HFF-Myc (cell line): ENCODE data around the gene FMNL3.

Experiments
- DNase-seq: peaks from one replicate; pipeline ENCODE4 v3.0.0-alpha.2; 2011; ENCODE audit warnings: low read depth; ENCODE audit errors: extremely low read depth
- H3K4me3 ChIP-seq: replicated peaks from 2 replicates; pipeline ENCODE4 v1.5.1; 2011; ENCODE audit warnings: low read depth, mild to moderate bottlenecking, control low read depth, low read length
- CTCF ChIP-seq: IDR thresholded peaks from 2 replicates; pipeline ENCODE4 v1.5.1; 2012; ENCODE audit warnings: mild to moderate bottlenecking, low read depth, low read length, control low read depth; ENCODE audit errors: missing control alignments

FMNL3 gene

GRCh38 chr12:49636979-49637755, 70.0 kb downstream of the FMNL3 start:
- peak; percentile 36 for DNase-seq
- no peak overlapping the region for H3K4me3 ChIP-seq
- TF ChIP-seq CTCF = peak; percentile 79

GRCh38 chr12:49636574-49636973, 70.6 kb downstream of the FMNL3 start:
- DNase-seq = no peak
- TF ChIP-seq CTCF = no peak
- no peak overlapping the region for H3K4me3 ChIP-seq

- no peak for TF ChIP-seq CTCF
- DNase-seq = no peak
- H3K4me3 ChIP-seq = no peak overlapping the region
Measured at GRCh38 chr12:49635656-49636055, 71.5 kb downstream of the FMNL3 start.

- TF ChIP-seq CTCF = no peak
- no peak for DNase-seq
- no peak overlapping the region for H3K4me3 ChIP-seq
Measured at GRCh38 chr12:49635036-49635435, 72.2 kb downstream of the FMNL3 start.

GRCh38 chr12:49633703-49634345, 73.4 kb downstream of the FMNL3 start:
- TF ChIP-seq CTCF = no peak
- no peak for DNase-seq
- no peak overlapping the region for H3K4me3 ChIP-seq

- no peak for DNase-seq
- no peak overlapping the region for H3K4me3 ChIP-seq
- no peak for TF ChIP-seq CTCF
Measured at GRCh38 chr12:49632986-49633702, 74.1 kb downstream of the FMNL3 start.
